Upper lobe of left lung (tissue), 4 donors: Measurements from ENCODE around the gene GPSM1.

Experiments used
- CTCF ChIP-seq, 6 experiments: fragments of 450-650 bp in 4 of 6; fragments of 200-600 bp in 2 of 6; sonication (generic) in 2 of 6; IDR thresholded peaks; one replicate each; pipeline ENCODE4 v1.5.1; 2016 to 2019; ENCODE audit warnings: antibody characterized with exemption in 6 of 6
- EP300 ChIP-seq, 4 donors: sonication (generic); formaldehyde crosslinking; IDR thresholded peaks; one replicate each; pipeline ENCODE4 v1.5.1; 2017; ENCODE audit warnings: antibody characterized with exemption in 4 of 4, control low read depth in 2 of 4
- POLR2A ChIP-seq, 4 donors: fragments of 450-650 bp; IDR thresholded peaks; one replicate each; pipeline ENCODE4 v1.5.1; 2016 to 2017; ENCODE audit warnings: antibody characterized with exemption in 4 of 4, mild to moderate bottlenecking in 2 of 4
- POLR2AphosphoS5 ChIP-seq, 2 donors: sonication (generic); formaldehyde crosslinking; IDR thresholded peaks; one replicate each; pipeline ENCODE4 v1.5.1; 2017; ENCODE audit warnings: antibody characterized with exemption in 2 of 2

GRCh38 chr9:136353757-136354488 lies 26.6 kb downstream of the GPSM1 start:
- TF ChIP-seq CTCF (IDR thresholded peaks at IDR 0.05): no peak
- no peak for TF ChIP-seq POLR2AphosphoS5 (IDR thresholded peaks at IDR 0.05)
- no peak for TF ChIP-seq POLR2A (IDR thresholded peaks at IDR 0.05)
- TF ChIP-seq EP300 (IDR thresholded peaks at IDR 0.05): no peak
